A673 (cell line): ENCODE results near the gene SCAF1. TPM values are rescaled to one million over a fixed set of nuclear protein-coding genes. Genes with fewer than 3 reads are reported as not detected.
"Not testable (repeated sequence)": the region's sequence is repeated elsewhere in the genome, so short reads cannot be mapped to it uniquely, and the experiment has no call there.

Experiments
- BruUV-seq: library from RNA; stranded (reverse); fragments of 400-500 nt; replicated peaks from 2 replicates; lab custom pipeline; 2021; lab: Mats Ljungman, UMichigan
- CTCF ChIA-PET: fragments of 300-600 bp; sonication (Branson Sonifier 250); formaldehyde crosslinking; loops from one replicate; lab custom pipeline; 2022; ENCODE audit warnings: antibody characterized with exemption; lab: Charles Lee
- POLR2A ChIA-PET: fragments of 300-600 bp; sonication (Branson Sonifier 250); formaldehyde crosslinking; loops from one replicate; lab custom pipeline; 2022; ENCODE audit warnings: antibody characterized with exemption; ENCODE audit not compliant: low non-redundant PET; lab: Charles Lee
- DNase-seq: peaks from one replicate; pipeline ENCODE4 v3.0.0-alpha.2; 2015; ENCODE audit warnings: low spot score
- H3K27ac ChIP-seq: fragments of 200-600 bp; sonication (generic); 2 replicates; pipeline ENCODE4 v1.5.1; 2016; ENCODE audit warnings: mixed run types, low read depth, mild to moderate bottlenecking, mixed read lengths, antibody characterized with exemption, low read length; ENCODE audit not compliant: poor library complexity, severe bottlenecking
- H3K27me3 ChIP-seq: fragments of 200-600 bp; sonication (generic); replicated peaks from 2 replicates; pipeline ENCODE4 v1.6.1; 2017; ENCODE audit warnings: mixed run types, low read depth, mild to moderate bottlenecking, mixed read lengths, antibody characterized with exemption, low read length; ENCODE audit not compliant: insufficient read depth, poor library complexity
- H3K36me3 ChIP-seq: fragments of 200-600 bp; sonication (generic); 2 replicates; pipeline ENCODE4 v1.6.1; 2016; ENCODE audit warnings: mixed run types, mild to moderate bottlenecking, mixed read lengths, antibody characterized with exemption, low read length; ENCODE audit not compliant: insufficient read depth, poor library complexity, severe bottlenecking
- H3K4me1 ChIP-seq: fragments of 200-600 bp; sonication (generic); 2 replicates; pipeline ENCODE4 v1.6.1; 2017; ENCODE audit warnings: mixed run types, mild to moderate bottlenecking, mixed read lengths, antibody characterized with exemption, low read length; ENCODE audit not compliant: insufficient read depth, poor library complexity, severe bottlenecking
- H3K4me3 ChIP-seq: fragments of 200-600 bp; sonication (generic); 2 replicates; pipeline ENCODE4 v1.5.1; 2016; ENCODE audit warnings: low read depth, mixed run types, mild to moderate bottlenecking, mixed read lengths, low read length; ENCODE audit not compliant: poor library complexity, severe bottlenecking
- H3K9me3 ChIP-seq: fragments of 200-600 bp; sonication (generic); 2 replicates; pipeline ENCODE4 v1.6.1; 2016; ENCODE audit warnings: mixed run types, low read depth, mild to moderate bottlenecking, mixed read lengths, antibody characterized with exemption, low read length; ENCODE audit not compliant: poor library complexity, severe bottlenecking
- EZH2 ChIP-seq: fragments of 200-600 bp; sonication (generic); IDR thresholded peaks from 2 replicates; pipeline ENCODE4 v1.6.1; 2017; ENCODE audit warnings: borderline replicate concordance, low read depth, mild to moderate bottlenecking, mixed read lengths, antibody characterized with exemption, low read length; ENCODE audit not compliant: poor library complexity, severe bottlenecking
- intact Hi-C: fragments of 100-400 bp; cut with micrococcal nuclease; formaldehyde crosslinking; loops from one replicate; pipeline ENCODE4 v1.10.0; 2022; ENCODE audit not compliant: unreplicated experiment
- total RNA-seq: library from RNA; stranded (reverse); gene quantifications from 2 replicates; pipeline ENCODE4 v1.2.3, GENCODE V29; 2021
- TF ChIP-seq, protein P1 (sequence below): fragments of 300-800, 200-600 bp; sonication (generic); conservative IDR thresholded peaks from 2 replicates; pipeline ENCODE4 v1.5.1; 2017; ENCODE audit warnings: low read depth, mild to moderate bottlenecking, antibody characterized with exemption, low read length, moderate library complexity, mixed read lengths

SCAF1 gene
- total RNA-seq, 1 experiment from 2014 or later, result 98.2 TPM

- BruUV-seq, result no TSS peak
- Histone ChIP-seq H3K36me3 (peaks cover 11% of the 10 kb centered on the region), H3K9me3 (no peaks in the 10 kb centered on the region), H3K27ac (peak overlapping the region; percentile 18), H3K27me3 (no peaks in the 10 kb centered on the region), H3K4me3 (no peak overlapping the region), H3K4me1 (peaks cover 9% of the 10 kb centered on the region)
- peak; percentile 38 for DNase-seq
- no peak for TF ChIP-seq EZH2
- TF ChIP-seq, protein P1, sequence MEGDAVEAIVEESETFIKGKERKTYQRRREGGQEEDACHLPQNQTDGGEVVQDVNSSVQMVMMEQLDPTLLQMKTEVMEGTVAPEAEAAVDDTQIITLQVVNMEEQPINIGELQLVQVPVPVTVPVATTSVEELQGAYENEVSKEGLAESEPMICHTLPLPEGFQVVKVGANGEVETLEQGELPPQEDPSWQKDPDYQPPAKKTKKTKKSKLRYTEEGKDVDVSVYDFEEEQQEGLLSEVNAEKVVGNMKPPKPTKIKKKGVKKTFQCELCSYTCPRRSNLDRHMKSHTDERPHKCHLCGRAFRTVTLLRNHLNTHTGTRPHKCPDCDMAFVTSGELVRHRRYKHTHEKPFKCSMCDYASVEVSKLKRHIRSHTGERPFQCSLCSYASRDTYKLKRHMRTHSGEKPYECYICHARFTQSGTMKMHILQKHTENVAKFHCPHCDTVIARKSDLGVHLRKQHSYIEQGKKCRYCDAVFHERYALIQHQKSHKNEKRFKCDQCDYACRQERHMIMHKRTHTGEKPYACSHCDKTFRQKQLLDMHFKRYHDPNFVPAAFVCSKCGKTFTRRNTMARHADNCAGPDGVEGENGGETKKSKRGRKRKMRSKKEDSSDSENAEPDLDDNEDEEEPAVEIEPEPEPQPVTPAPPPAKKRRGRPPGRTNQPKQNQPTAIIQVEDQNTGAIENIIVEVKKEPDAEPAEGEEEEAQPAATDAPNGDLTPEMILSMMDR, result no peak
- POLR2A ChIA-PET, result interaction anchor here (0.6 kb wide), 2 partner anchors 22 to 154 kb away, joined by 3 to 5 read pairs; no protein-coding TSS in a partner anchor
- intact Hi-C loops, result no loop called here
- CTCF ChIA-PET, result no interaction called here
These were observed 10.9 kb upstream of the SCAF1 start for GRCh38 chr19:49631014-49631588.

- CTCF ChIA-PET, result no interaction called here
- TSS peak; percentile 20 for BruUV-seq
- no peak overlapping the region for H3K4me3 ChIP-seq
These were observed 10.3 kb upstream of the SCAF1 start for GRCh38 chr19:49631610-49632192.

GRCh38 chr19:49632576-49632975 is 9.4 kb upstream of the SCAF1 start:
- Histone ChIP-seq H3K9me3 (no peaks in the 10 kb centered on the region), H3K27ac (no peak overlapping the region), H3K27me3 (no peaks in the 10 kb centered on the region), H3K4me1 (peaks cover 10% of the 10 kb centered on the region), H3K36me3 (peaks cover 5% of the 10 kb centered on the region), H3K4me3 (no peak overlapping the region)
- ChIA-PET CTCF (no interaction called here), POLR2A (no interaction called here)
- intact Hi-C loops, result no loop called here
- TF ChIP-seq EZH2, result no peak
- TF ChIP-seq, protein P1, result no peak
- BruUV-seq, result no TSS peak
- no peak for DNase-seq

More at GRCh38 chr19:49631610-49632192, 10.3 kb upstream of the SCAF1 start:
- Histone ChIP-seq H3K4me1 (peaks cover 9% of the 10 kb centered on the region), H3K27ac (no peak overlapping the region), H3K27me3 (no peaks in the 10 kb centered on the region), H3K9me3 (no peaks in the 10 kb centered on the region), H3K36me3 (peaks cover 5% of the 10 kb centered on the region)
- intact Hi-C loops, result no loop called here
- DNase-seq, result no peak
- POLR2A ChIA-PET, result interaction anchor here (0.6 kb wide), 1 partner anchor 23 kb away, joined by 3 read pairs; no protein-coding TSS in a partner anchor
- TF ChIP-seq, protein P1, result no peak
- TF ChIP-seq EZH2, result no peak

DNA sequence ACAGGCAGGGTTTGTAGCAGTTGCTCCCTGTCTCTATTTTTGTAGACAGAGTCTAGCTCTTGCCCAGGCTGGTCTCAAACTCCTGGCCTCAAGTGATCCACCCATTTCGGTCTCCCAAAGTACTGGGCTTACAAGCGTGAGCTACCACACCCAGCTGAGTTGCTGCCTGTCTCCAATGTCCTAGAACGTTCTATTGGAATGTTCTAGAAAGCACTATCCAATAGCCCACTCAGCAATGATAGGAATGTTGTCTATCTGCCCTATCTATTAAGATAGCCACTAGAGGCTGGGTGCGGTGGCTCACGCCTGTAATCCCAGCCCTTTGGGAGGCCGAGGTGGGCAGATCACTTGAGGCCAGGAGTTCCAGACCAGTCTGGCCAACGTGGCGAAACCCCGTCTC is 8.7 kb upstream of the SCAF1 start:
- H3K4me1 ChIP-seq, result peaks cover 17% of the 10 kb centered on the region
- H3K4me3 ChIP-seq, H3K36me3 ChIP-seq, DNase-seq, CTCF ChIA-PET, BruUV-seq, H3K9me3 ChIP-seq, intact Hi-C loops, H3K27me3 ChIP-seq, POLR2A ChIA-PET, H3K27ac ChIP-seq: not testable (repeated sequence)
